Kidney capillary endothelial cell (primary cell): Measurements from ENCODE around the gene EGR2.

Experiments
- DNase-seq: peaks from one replicate; pipeline ENCODE4 v3.0.0-alpha.2; 2018; ENCODE audit warnings: low spot score

Gene EGR2

GRCh38 chr10:62816331-62817120 lies at the start of gene EGR2:
Gene EGR2 (minus strand): TSS chr10:62816366. CDS start chr10:62816029, 337 bp downstream.
- peak; percentile 88 for DNase-seq

DNA sequence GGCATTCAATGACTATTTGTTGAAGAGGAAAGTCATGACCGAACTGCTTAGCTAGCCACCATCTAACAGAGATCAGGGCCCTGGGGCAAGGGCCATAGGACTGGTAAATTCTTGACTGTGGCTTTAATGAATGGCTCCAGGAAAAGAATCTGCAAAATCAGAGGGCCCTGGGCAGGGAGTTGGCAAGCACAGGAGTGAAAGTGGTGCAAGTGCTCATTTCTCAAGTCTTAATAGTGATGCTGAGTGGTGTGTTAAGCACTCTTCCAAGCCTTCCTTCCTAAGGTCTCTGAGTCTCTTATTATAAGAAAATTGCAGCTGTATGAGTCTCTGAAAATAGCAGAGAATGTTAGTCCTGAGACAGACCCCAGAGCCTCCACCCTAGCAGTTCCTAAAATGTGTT lies 46.3 kb upstream of the EGR2 start:
- DNase-seq: no peak

DNA sequence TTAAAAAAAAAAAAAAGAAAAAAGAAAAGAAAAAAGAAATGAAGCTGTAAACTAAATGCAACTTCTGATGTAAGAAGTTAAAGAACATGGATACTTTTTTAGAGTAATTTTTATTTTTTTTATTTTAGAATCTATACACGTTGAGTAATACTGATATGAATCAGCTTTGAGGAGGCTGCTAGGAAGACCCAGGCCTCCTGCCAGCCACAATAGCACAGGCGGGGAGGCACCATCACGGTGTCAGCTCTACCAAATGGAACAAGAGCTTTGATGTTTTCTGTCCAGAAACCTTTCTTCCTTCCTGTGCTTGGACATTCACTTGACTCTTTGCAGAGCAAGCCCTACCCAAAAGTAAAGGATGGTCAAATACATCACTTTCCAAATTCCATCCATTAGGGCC lies 45.3 kb upstream of the EGR2 start:
- no peak for DNase-seq

DNA sequence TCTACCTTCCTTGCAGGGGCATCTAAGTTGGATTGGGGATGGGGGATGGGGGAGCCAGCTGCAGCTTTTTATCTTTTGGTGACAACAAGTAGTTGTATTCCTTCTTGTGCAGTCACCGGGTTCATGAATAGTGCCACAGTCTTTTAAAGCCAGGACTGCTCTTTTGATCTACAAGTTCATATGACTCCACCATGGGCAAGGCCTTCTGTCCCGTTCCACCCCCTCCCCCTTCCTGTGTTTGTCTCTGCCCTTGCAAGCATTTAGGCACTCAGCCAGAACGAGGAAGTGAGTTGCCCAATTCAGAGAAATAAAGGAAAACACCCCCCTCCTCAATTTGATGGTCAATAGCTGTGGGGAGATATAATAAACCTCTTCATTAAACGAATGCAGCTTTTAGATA lies 44.8 kb upstream of the EGR2 start:
- DNase-seq: peak; percentile 68

DNA sequence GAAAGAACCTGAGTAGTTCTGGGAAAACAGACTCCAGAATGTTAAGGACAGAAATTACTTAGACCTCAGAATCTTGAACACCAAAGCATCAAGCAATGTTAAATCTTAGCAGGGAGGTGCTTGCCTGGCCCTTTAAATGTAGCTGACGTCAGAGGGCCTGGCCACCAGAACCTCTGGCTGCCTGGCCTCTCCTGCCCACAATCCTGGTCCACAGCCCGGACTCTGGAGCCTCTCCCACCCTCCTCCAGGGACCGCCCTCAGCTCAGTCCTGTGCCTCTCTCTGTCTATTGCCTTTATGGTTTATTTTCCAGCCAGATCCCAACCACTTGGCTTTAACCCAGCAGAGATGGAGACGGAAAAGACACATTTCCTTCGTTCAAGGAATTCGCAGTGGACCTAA lies 42.2 kb upstream of the EGR2 start:
- DNase-seq: no peak

DNA sequence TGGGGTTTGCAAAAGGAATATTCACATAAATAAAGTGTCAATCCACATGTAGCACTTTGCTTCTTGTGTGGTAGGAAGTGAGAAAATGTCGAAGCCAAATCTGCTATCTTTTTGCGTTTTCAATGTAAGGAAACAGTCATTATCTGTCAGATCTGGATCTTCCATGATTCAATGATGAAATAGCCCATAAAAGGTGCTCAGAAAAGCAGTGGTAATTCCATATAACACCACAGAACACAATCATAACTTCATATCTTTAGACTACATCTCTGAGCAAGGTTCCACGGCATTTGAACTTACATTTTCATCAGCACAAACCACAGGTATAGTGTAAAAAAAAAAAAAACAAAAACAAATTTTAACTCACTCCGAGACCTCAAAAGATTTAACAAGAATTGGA lies 39.9 kb upstream of the EGR2 start:
- no peak for DNase-seq

- DNase-seq: no peak
Measured at GRCh38 chr10:62853710-62854109, 37.5 kb upstream of the EGR2 start.

DNA sequence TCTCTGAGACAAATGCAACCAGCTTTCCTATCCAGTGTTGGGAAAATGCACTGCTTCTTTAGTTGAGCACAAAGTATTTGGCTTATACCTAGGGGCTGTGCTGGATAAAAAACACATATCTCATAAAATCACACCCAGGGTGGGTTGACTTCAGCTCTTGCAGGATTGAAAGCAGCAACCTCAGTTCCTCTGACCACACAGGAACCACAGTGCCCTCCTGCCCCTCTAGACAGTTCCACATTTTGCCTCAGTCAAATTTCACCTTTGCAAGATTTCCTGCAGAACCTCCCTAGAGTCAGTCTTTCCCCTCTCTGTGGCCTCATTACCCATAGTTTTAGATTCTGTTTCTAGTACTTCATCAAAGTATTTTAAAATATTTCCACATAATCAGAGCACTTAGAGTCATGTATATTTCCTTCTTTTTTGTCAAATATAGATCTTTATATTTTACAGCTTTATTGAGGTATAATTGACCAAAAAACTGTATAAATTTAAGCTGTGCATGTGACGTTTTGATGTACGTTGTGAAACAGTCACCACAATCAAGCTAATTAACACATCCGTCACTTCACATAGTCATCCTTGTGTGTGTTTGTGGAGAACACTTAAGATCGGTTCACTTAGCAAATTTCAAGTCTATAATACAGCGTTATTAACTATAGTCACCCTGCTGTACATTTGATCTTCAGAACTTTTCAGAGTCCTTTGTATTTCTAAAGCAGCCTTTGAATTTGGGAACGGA lies 37.0 kb upstream of the EGR2 start:
- no peak for DNase-seq

DNA sequence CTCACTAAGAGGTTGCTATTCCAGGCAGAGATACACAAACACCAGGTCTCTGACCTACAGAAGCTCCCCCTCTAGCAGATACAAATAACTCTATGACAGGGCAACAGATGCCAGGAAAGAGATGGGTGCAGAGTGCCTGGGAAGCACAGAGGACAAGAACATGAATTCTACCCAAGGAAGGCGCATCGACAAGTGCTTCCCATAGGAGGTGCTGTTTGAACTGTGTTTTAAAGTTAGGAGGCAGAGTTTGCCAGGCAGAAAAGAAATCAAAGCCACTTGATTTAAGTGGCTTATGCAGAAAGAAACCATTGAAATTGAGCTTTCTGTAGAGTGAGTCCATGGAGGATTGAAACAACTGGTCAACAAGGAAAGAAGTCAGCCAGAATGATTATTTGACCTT lies 35.3 kb upstream of the EGR2 start:
- DNase-seq: no peak

GRCh38 chr10:62850646-62851045 lies 34.5 kb upstream of the EGR2 start:
- no peak for DNase-seq

DNA sequence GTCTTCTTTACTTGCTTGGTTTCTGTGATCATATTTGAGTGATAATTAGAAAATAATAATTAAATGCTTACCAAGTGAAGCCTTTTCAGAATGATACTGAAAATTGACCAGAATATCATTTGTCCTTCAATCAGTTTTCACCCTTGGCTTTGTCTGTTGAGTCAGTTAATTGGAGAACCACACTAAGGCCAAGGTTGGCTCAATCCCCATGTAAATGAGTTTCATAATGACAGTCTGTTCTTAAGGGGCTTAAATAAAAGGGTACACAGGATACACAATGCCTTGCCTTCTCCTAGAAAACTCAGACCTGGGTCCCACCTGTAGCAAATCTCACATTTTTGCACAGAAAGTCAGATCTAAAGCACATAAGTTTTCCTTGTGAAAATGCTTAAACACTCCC lies 31.3 kb upstream of the EGR2 start:
- no peak for DNase-seq

DNA sequence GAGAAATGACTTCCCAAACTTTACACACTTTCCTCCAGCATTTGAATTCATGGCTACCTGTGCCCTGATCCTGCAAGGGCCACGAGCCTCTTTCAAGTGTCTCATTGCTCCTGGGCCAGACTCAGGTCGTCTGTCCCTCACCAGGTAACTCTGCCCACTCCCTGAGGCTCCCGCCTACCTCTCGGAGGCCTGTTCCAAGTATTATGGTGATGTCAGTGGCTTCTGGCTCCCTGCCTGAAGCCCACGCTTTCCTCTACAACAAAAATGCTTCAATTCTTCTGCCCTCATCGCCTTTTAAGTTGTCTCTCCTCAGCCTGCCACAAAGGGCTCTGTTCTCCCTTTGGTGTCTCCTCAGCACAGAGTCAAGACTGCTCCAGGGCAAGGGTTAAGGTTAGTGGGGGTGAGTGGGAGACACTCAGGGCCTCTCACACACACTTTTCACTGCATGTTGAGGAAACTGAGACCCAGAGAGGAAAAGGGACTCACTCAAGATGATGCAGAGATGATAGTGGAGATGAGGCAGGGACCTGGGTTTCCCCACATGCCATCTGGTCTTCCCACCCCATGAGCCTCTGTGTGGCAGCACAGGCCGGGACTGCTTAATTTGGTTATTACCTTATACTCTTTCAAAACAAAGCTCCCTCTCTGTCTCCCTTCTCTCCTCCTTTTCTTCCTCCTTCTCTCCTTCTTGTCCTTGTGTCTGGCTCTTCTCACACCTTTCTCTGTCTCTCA lies 28.3 kb upstream of the EGR2 start:
- no peak for DNase-seq

GRCh38 chr10:62843600-62843999 lies 27.4 kb upstream of the EGR2 start:
- DNase-seq: no peak

DNA sequence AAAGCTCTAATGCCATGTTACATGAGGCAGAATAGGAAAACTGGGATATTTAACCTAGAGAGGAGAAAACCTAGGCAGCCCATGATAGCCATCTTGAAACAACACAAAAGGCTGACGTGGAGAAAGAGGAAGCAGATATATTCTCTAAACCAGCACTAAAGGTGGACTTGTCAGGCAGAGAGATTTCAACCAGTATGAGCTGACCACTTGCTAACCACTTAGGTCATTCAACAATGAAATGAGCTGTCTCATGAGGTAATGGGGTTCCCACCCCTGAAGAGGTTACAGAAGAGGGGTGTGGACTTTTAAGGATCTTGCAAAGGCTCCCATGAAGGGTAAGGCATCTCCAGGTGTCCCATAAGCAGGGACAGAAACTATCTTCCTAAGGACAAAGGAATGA lies 26.8 kb upstream of the EGR2 start:
- DNase-seq: no peak

DNA sequence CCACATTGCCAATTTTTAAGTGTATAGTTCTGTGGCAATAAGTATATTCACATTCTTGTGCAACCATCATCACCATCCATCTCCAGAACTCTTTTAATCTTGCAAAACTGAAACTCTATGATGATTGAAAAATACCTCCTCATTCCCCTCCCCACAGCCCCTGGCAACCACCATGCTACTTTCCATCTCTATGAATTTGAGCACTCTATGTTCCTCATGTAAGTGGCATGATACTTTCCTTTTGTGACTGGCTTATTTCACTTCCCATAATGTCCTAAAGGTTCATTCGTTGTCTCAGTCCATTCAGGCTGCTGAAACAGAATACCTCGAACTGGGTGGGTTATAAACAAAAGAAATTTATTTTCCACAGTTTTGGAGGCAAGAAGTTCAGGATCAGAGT lies 23.4 kb upstream of the EGR2 start:
- no peak for DNase-seq

- DNase-seq: no peak
Measured at GRCh38 chr10:62831346-62831745, 15.2 kb upstream of the EGR2 start.

- no peak for DNase-seq
Measured at GRCh38 chr10:62830679-62831078, 14.5 kb upstream of the EGR2 start.

DNA sequence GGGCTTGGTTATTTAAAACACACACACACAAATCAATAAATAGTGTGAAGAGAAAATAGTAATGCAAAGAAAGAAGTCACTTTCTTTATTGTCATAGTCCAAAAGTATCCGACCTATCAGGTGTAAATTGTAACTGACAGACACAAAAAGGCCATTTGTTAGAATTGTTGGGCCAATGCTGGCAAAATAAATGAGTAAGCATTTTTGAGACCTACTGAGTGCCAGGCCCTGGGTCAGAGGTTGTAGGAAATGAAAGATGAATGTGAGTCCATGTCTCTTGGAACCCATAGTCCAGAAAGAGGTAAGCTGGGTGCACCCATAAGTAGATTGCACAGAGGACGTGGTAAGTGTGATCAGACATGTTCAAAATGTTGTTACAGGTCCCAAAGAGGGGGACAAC lies 13.5 kb upstream of the EGR2 start:
- DNase-seq: no peak

DNA sequence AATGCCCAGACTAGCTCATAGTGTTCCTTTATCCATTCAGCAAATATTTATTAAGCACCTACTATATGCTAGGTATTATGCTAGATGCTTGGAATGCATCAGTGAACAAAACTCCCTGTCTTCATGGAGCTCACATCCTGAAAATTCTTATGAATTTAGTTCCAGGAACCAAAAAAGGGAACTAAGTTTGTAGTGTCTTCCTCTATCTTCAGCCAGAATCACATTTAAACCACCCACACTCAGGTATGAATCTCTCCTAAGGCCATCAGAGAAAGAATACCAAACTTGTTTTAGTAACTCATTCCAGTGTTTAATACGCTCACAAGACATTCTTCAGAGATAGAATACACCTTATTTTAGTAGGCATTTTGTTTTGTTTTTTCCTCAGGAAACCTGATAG lies 10.1 kb upstream of the EGR2 start:
- no peak for DNase-seq

DNA sequence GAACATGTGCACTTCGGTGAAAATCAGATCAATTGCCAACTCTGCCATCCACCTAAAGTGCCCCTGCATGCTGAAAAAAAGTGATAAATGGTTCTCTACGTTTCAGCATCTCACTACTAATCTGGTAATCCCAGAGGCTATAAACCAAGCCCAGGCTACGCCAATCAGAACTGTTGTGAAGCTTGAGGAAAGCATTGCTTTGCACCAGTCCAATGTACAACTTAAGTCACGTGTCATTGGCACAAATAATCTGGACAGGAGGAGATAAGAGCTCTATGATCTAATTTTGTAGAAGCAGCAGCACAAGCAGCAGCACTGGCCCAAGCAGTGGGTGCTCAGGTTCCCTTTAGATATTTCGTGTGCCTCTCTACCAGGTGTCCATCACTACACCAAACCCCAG lies 4.4 kb upstream of the EGR2 start:
- DNase-seq: no peak

- no peak for DNase-seq
Measured at GRCh38 chr10:62819141-62819920, 3.2 kb upstream of the EGR2 start.

DNA sequence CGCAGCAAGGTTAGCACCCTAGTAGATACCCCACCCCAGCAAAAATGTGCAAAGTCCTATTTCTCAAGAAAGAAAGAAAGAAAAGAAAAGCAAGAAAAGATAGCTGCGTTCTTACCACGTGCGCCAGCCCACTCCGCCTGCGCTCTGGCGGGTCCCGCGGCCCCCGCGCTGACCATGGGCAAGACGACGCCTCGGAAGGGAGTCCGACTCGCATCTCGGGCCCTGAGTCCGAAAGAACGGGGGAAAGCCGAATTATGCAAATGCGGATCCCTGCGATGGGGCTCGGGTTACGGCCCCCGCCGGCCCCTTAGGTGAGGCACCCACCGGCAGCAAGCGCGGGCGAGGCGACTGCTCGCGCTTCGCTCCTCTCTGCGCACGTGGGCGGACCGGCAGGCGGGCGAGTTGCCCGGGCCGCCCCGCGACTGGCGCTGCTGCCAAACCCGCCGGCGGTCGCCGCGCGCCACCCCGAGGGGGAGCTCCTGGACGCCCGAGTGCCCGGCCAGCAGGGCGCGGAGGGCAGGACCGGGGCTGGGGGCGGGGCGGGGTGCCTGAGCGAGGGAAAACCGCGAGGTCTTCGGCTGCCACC lies 2.4 kb upstream of the EGR2 start:
- DNase-seq: no peak
